Adipose tissue (tissue), 3 donors: ENCODE data around the gene PDE1C. TPM values are rescaled to one million over a fixed set of nuclear protein-coding genes. Genes with fewer than 3 reads are reported as not detected.

Source experiments
- H3K27ac ChIP-seq: one replicate; pipeline ENCODE4 v1.5.1; 2013; ENCODE audit warnings: low read depth, low read length
- whole genome bisulfite sequencing, 3 donors: extraction: QIAGEN DNeasy Blood & Tissue Kit; methylation state at CpG; one replicate each; pipeline ENCODE4 v1.1.7; 2013; 5-methylcytosine and 5-hydroxymethylcytosine counted together
- polyA plus RNA-seq, 3 donors: library from polyadenylated mRNA; stranded (reverse); fragments of 200-250 nt; gene quantifications; one replicate each; pipeline ENCODE4 v1.2.3, GENCODE V29; 2013
- donor health status: healthy with polysubstance abuse.
- donor health status: Bipolar disorder and iron deficiency.
- donor health status: healthy.

The PDE1C gene
- polyA plus RNA-seq, 3 donors: 0.32 to 3.1 (median 1.0) TPM

DNA sequence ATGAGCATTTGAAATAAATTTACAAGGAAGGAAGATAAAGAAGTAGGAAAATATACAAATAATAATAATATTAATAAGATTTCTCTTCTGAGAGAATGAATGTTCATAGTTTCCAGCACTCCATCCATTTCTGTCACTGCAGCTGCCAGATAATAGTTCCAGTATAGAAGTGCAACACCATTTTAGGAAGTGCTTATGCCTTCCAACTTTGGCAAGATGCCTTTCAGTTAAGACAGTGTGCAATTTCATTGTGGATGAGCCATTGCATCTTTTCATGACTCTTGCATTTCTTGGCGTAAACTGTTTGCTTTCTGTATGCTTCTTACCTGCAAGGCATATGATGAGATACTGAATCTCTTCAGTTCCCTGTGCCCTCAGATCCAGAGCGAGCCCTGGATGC is 185.0 kb downstream of the PDE1C start:
- no peak overlapping the region for H3K27ac ChIP-seq
- 82 to 98% (median 88%) methylated on average over 2 of the region's 2 CpGs for WGBS, 3 donors

DNA sequence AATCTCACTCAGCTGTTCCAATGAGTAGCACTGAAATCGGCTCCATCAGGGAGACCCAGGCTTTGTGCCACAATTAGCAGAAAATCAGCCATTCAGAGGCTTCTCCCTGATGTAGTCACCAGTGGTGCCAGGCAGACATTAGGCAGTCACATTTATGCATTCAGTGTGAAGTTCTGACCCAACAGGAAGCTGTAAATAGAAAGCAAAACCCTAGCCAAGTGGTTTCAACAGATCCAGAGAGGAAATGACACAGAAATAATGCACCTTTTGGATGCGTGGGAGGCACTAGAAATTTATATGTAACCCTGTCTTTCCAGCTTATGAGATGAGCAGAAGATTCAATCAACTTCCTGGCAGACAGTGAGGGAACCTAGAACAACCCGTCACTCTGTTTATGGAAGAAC is 186.4 kb downstream of the PDE1C start:
- H3K27ac ChIP-seq: no peak overlapping the region
- WGBS, 3 donors: 27 to 63% (median 30%) methylated on average over 3 of the region's 3 CpGs

DNA sequence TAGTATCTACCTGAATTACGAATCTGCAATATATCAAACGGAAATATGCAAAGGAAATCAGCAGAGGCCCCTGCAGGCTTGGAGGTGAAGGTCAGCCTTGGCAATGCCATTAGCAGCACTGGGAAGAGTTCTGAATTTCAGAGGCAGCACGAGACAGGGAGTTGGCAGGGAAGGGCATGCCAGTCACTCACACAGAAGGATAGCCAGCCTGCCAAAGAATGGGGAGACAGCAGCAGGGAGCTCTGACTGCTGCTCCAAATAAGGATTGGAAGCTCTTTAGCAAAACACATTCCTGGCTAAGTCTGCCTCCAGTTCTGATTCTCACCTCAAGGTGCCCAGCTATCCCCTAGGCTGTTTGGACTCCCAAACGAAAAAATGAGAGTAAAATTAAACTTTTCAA is 188.0 kb downstream of the PDE1C start:
- H3K27ac ChIP-seq: no peak overlapping the region
- WGBS, 3 donors: 32 to 64% (median 56%) methylated on average over 4 of the region's 4 CpGs

DNA sequence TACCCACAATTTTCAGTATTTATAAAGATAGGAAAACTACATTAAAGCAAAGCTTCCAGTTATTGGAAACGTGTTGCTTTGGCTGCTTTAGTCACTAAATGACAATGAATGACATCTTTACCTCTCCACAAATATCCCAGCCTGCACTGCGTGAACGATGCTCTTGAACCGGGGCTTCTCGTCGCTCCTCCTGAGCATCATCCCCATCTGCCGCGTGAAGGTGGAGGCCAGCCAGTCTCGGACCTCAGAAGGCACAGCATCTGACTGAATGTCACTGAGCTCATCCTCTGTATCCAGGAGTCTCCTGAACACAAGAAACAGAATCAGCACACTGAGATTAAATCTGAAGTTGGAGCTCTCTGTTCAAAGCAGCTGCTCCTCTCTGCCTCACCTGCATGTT is 191.3 kb downstream of the PDE1C start:
- WGBS, 3 donors: 90 to 92% (median 91%) methylated on average over 9 of the region's 9 CpGs
- H3K27ac ChIP-seq: no peak overlapping the region

DNA sequence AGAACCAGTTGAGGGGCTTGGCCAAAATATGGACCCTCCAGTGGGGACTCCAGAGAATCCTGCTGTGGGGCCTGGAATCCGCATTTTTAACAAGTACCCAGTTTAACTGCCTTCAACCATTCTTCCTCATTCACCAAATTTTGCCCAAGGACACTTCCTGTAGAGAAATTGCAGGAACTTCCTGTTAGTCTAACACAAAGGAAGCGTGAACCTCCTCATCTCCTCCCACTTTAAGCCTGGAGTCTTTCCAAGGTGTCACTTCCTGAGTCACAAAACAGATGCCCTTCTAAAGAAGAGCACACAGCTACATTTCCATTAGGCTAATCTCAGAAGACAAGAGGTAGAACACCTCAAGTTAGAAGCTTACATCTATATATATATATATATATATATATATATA is 194.8 kb downstream of the PDE1C start:
- 32 to 73% (median 40%) methylated on average over 2 of the region's 2 CpGs for whole genome bisulfite sequencing, 3 donors
- no peak overlapping the region for H3K27ac ChIP-seq

DNA sequence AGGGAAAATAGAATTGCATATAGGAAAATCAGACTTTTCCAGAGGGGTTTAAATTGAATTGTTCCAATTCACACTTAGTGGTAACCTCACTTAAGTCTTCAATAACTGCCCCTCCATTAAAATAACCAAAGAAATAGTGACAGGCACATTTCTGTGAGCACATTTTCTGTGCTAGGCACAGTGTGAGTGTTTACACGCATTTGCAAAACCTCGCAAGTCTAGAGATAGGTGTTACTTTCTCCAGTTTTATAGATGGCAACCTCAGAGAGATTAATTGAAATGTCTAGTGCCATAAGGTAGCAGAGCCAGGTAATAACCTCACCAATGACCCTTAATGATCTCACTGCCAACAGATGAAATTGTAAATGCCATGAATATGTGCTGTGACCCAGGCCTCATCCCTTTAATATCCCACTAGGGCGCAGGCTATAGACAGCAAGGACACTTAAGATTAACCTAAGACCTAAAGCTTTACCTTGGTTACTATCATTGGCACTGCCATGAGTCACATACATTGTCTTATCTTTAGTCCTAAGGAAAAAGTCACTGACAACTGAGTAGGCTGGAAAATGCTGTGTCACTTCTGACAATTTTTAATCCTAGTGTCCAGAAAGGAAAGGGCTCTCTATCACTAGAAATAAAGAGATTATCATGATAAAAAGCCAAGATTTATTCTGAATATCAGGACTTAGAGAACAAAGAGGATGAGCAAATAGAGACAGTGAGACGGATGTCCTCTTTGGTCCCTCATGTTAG is 195.4 kb downstream of the PDE1C start:
- H3K27ac ChIP-seq: no peak overlapping the region
- WGBS, 3 donors: 90 to 94% (median 90%) methylated on average over 4 of the region's 4 CpGs

DNA sequence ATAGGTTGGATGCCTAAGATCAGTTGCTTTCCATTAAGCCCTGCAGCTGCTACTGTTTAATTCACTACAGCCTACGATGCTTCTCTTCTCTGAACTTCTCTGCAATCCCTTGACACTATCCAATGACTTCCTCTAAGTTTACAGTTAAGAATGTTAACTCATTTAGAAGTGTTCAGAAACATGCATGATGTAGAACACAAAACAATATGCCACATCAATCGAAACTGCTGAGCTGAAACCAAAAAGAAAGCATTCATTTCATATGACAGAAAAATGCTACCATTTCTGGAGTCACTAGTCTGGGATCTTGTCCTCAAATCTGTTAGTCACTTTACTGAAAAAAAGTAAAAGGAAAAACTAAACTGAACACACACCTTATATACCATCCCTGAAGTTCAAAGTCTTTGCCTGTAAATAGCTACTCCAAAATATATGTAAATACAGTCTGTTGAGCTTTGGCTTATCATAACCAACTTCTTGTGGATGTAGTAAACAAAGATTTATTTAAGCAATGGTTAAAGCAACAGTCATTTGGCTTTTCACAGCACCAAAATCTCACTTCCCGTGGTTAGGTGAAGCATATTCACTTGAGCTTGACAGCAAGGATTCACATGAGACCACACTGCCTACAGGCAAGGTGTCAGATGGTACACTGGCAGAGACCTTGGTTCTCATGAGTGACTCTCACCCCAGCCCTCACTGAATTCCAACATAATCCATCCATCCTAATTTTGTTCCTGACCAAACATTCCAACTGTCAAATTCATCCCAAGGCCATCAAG is 196.2 kb downstream of the PDE1C start:
- no peak overlapping the region for H3K27ac ChIP-seq
- 61 to 79% (median 73%) methylated on average over 3 of the region's 3 CpGs for WGBS, 3 donors

DNA sequence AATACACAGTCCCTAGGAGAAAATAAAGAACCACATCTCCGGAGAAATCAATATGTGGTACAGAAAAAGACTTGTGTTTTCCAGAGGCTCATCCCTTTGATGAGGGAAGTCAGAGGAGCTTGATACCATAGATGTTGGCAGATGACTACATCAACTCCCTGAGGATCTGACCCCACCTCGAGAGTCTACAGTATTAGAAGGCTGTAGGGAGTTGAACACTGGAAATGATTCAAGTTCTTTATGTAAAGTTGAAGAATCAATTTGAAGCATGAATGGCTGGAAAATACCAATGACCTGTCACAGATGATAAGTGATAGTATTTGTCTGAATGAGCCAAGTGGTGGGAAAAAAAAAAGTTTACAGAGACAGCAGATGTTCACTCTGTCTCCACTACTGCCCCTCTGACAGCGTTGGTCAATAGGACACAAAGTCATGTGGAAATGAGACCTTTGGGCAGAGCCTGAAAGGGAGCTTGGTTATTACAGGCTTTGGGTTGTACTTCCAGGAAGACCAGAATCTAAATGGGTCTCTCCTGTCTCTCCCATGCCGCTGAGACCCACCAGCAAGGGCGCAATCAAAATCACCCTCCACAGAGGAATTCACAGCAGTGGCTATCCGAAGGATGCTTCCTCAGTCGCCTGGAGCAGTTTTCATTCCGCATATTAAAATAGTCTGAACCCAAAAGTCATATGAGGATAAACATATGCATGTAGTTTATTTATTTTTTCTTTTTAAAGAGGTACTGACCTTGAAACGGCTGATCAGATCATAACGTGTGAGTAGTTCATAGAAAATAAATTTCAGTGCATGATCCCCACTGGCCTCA is 197.4 kb downstream of the PDE1C start:
- H3K27ac ChIP-seq: no peak overlapping the region
- 78 to 84% (median 82%) methylated on average over 10 of the region's 10 CpGs for WGBS, 3 donors

DNA sequence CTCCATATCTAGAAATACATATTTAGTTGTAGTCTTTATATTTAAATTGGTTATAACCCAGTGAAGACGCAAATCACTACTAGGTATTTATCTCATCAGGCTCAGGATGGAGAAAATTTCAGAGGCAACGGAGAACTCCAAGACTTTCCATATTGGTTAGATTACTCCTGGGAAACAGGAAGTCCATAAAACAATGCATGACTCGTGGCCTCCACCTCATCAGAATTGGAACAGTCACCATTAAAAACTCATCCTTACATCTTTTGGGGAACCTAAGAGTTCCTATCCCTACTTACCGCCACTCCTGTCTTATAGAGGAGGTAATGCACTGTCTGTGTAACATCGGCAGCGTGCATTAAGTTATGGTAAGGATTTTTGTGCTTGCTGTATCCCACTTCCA is 205.6 kb downstream of the PDE1C start:
- WGBS, 3 donors: 84 to 90% (median 89%) methylated on average over 6 of the region's 6 CpGs
- H3K27ac ChIP-seq: no peak overlapping the region

DNA sequence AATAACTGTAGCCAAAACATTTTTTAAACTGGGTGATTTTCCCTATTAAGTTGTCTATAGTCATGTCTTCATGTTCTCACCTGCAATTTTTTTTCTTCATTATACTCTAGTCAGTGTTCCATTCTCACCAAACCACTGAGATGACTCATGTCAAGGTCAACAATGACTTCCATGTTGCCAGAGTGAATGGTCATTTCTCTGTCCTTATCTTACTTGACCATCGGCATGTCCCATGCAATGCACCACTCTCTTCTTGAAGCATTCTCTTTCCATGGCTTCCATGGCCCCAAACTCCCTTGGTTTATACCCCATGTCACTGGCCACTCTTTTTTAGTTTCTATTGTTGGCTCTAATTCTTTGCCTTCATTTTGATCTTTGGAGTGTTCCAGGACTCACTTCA is 209.3 kb downstream of the PDE1C start:
- WGBS, 3 donors: 90 to 100% (median 98%) methylated on average over 1 of the region's 1 CpG
- no peak overlapping the region for H3K27ac ChIP-seq

DNA sequence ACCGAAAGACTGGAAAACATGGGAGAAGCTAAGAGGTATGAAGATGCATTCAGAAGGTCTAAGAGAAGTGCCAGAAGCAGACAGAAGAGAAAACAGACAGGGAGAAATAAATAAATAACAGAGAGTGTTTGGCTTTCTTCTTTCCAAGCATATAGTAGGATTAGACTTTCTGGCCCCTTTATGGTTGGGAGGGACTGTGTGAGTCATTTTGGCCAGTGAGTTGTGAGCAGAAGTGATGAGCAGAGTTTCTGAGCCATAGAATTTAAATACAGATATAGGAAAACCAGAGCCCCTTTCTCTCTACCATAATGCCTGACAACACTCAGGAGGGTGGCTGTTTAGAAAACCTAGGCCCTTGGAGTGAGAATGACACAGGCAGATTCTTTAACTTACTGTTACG is 212.2 kb downstream of the PDE1C start:
- WGBS, 3 donors: 94 to 98% (median 97%) methylated on average over 2 of the region's 2 CpGs
- H3K27ac ChIP-seq: no peak overlapping the region

DNA sequence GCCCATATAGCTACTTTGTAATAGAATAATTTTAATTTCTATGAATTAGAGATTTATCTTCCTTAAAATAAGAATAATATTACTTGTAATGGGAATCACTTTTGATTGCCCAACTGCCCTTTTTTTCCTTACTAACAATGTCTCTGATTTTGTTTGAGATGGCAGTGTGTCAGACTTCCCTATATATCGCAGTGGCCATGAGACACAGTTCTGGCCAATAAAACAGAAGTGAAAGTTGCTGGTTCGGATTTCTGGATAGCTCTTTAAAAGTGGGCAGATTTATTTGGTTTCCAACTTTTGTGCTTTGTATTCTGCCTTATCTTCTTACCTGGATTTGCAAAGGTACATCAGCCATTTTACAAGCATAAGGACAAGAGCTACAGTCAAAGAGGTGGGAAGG is 213.0 kb downstream of the PDE1C start:
- 72 to 83% (median 79%) methylated on average over 2 of the region's 2 CpGs for WGBS, 3 donors
- H3K27ac ChIP-seq: no peak overlapping the region

DNA sequence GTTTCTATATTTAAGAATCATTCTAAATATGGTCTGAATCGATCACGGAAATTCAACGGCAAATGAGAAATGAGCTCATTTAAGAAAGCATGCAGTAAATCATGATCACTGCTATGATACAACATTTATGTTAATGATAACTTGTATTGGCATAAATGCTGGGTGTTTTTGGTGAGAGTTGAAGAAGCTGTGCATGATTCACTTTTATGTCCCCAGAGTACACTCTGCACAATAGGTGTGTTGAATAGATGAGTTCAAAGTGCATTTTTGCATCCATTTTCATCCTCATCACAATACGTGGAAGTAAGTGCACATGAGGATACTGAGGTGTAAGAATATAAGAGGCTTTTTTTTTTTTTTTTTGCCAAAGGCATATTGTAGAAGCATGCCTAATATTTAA is 213.9 kb downstream of the PDE1C start:
- no peak overlapping the region for H3K27ac ChIP-seq
- 68 to 86% (median 81%) methylated on average over 4 of the region's 4 CpGs for WGBS, 3 donors

DNA sequence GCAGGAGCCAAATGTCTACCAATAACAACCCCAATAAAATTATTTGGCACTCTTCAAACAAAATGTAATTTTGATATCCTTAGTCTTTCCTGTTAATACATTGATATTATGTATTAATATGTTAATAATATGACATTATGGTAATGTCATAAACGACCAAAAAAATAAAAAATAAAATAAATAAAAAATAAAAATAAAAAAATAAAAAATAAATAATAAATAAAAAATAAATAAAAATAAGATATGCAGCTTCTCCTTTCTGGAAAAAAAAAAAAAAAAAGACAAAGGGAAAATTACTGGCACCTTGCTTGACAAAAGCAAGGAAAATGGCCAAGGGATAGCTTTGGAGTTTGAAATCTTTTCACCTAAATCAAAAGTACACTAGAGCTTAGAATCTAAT is 214.7 kb downstream of the PDE1C start:
- 70 to 72% (median 71%) methylated on average over 1 of the region's 1 CpG for WGBS, 3 donors
- H3K27ac ChIP-seq: no peak overlapping the region

DNA sequence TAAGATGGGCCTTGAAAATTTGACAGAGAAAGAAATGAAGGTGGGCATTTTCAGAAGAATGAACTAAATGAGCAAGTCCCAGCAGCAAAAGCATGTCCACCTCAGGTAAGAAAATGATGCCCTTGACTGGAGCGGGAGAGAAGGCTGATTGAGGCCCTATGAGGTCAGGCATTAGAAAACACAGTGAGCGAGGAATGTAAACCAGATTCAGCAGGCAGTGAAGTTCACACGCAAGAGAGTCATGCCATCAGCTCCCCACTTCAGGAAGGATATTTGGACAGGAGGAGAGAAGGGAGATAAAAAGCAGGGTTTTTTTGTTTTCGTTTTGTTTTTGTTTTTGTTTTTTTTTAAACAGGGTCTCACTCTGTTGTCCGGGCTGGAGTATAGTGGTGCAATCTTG is 216.8 kb downstream of the PDE1C start:
- H3K27ac ChIP-seq: no peak overlapping the region
- WGBS, 3 donors: 63 to 94% (median 84%) methylated on average over 5 of the region's 5 CpGs

DNA sequence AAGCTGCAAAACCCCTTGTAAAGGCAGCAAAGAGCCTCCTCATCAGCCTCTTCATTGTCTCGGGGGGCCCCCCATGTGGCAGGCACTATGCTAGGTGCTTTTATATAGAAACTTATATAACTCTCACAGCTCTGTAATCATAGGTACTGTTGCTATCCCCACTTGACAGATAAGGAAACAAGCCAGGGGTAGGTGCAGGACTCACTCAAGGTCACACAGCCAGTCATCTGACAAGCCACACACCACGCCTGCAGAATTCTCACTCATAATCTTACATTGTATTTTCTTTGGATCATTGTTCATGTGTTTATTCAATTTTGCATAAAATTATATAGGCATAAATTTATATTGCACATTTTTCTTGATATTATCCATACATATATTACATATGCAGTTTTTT is 217.7 kb downstream of the PDE1C start:
- no peak overlapping the region for H3K27ac ChIP-seq
- WGBS, 3 donors: 57 to 97% (median 90%) methylated on average over 2 of the region's 2 CpGs

DNA sequence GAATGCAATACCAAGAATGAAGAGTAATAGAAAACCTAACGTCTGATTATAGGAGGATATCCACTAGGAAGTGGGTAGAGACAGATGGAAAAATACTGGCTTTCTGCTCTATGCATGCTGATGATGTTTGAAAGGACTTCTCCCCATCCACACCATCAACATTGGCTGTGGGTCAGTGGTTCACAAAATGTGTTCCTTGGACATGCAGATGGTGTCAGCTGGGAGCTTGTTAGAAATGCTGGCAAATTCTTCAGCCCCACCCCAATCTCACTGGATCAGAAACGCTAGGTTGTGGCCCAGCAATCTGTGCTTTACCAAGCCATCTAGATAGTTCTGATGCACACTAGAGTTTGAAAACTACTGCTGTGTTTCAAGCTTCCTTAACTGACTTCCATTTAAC is 219.1 kb downstream of the PDE1C start:
- no peak overlapping the region for H3K27ac ChIP-seq
- 75 to 87% (median 76%) methylated on average over 2 of the region's 2 CpGs for WGBS, 3 donors

DNA sequence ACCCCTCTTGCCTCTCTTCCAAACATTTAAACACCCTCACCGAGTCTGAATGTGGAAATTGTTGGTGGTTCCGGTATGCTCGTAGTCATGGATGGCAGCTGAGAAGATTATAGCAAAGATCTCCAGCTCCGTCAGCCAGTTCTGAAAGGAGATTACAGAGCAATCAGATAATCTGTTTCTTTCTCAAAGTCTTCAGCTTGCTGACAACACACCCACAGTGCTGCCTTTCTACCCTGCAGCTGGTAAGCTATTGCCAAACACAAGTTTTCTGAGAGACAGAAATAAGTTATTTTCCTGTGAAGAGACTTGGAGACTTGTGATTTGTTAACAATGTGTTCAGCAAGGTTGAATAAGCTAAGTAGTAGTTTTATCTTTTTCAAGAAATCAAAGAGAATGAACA is 219.6 kb downstream of the PDE1C start:
- WGBS, 3 donors: 91 to 93% (median 93%) methylated on average over 4 of the region's 4 CpGs
- no peak overlapping the region for H3K27ac ChIP-seq

DNA sequence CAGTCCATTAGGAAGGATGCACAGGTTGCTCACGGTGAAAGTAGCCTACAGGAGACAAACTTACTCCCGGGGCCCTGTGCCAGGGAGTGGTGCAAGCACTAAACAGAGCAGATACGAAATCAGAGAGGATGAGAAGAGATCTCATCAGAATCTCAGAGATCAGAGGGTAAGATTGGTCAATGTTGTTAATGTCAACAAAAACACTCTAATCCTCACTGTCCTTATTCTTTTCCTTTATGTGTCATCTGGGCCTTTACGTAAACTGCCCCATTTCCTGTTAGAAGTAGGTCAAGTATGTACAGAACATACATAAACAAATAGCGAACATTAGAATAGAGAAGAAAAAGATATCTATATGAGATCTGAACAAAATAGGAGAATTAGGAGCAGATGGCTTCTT is 220.1 kb downstream of the PDE1C start:
- H3K27ac ChIP-seq: no peak overlapping the region
- WGBS, 3 donors: 85 to 96% (median 85%) methylated on average over 5 of the region's 5 CpGs
